Inflammatory macrophage treated with lipopolysaccharide for 1 hour (primary cell): Measurements from ENCODE around the gene CMIP.

Experiments
- DNase-seq, 2 donors: peaks; one replicate each; pipeline ENCODE4 v3.0.0-alpha.2; 2020 to 2022

The CMIP gene

DNA sequence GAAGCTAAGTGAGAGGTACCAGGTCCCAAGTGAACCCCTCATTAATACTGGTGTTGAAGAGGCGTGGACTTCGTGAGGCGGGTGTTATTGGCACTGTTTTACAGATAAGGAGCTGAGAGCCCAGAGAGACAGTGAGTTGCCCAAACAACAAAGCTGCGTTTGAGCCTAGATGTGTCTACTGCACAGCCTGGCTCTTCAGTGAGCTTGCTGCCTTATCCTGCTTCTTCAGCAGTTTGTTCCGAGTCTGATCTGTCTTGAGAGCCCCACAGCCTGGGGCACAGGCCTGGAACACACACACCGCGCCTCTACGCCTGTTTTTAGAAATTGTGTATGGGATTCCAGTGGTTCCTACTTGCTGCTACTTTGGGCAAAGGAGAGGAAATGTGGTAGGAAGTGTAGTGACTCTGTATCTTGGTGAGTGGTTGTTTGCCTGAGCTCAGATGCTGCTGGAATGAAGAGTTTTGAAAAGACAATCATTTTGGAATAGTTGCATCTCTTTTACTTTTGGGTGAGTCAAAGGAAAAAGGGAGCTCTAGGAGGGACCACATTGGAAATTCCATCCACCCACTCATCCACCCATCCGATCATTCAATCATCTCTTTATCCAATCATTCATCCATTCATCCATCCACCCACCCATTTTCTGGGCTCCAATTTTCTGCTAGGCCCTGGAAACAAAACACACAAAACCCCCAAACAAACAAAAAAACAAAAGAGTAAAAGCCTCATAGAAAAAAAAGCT lies 312.2 kb downstream of the CMIP start:
- DNase-seq: no peak

DNA sequence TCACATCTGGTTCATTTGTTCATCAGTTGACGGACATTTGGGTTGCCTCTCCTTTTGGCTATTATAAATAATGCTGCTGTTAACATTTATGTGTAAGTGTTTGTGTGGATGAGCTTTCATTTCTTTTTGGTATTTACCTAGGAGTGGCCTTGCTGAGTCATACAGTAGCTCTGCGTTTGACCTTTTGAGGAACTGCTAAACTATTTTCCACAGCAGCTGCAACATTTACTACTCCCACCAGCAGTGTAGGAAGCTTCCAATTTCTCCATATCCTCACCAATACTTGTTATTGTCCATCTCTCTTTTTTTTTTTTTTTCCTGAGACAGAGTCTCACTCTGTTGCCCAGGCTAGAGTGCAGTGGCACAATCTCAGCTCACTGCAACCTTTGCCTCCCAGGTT lies 313.8 kb downstream of the CMIP start:
- DNase-seq: peak; percentile 66 to 84
